SK-N-SH (cell line): ENCODE results near the gene SAE1. TPM values are rescaled to one million over a fixed set of nuclear protein-coding genes. Genes with fewer than 3 reads are reported as not detected.

ENCODE experiments used
- CTCF ChIA-PET: fragments of 300-600, 350-600 bp; formaldehyde crosslinking; extraction: SDS; loops from one replicate; lab custom pipeline; 2021; lab: Yijun Ruan, JAX
- POLR2A ChIA-PET: fragments of 350-600 bp; sonication (Branson Sonifier 250); formaldehyde crosslinking; extraction: SDS; loops from one replicate; lab custom pipeline; 2020; ENCODE audit warnings: antibody characterized with exemption, inconsistent platforms; lab: Yijun Ruan, JAX
- DNase-seq: peaks from one replicate; pipeline ENCODE4 v3.0.0; 2012
- H2AFZ ChIP-seq: fragments of 200-600 bp; sonication (generic); 2 replicates; pipeline ENCODE4 v1.8.1; 2016; ENCODE audit warnings: antibody characterized with exemption, mild to moderate bottlenecking, low read depth
- H3F3A ChIP-seq: fragments of 200-600 bp; sonication (generic); replicated peaks from 2 replicates; pipeline ENCODE3; 2016; ENCODE audit warnings: antibody characterized with exemption, mild to moderate bottlenecking; ENCODE audit not compliant: insufficient read depth
- H3K27ac ChIP-seq, 2 experiments: fragments of 200-500 bp in 1 of 2; fragments of 200-600 bp in 1 of 2; sonication (Bioruptor generic) in 1 of 2; sonication (generic), shearing (Covaris generic) in 1 of 2; 2 replicates each; pipeline versions ENCODE4 v1.5.1 to v1.6.1; 2014 to 2016; ENCODE audit warnings: low read depth in 2 of 2, inconsistent platforms in 1 of 2, low read length in 1 of 2, mild to moderate bottlenecking in 1 of 2, mixed read lengths in 1 of 2
- H3K27me3 ChIP-seq: fragments of 200-600 bp; sonication (generic), shearing (Covaris generic); 2 replicates; pipeline ENCODE4 v1.6.1; 2016; ENCODE audit warnings: mixed run types; ENCODE audit not compliant: insufficient read depth
- H3K36me3 ChIP-seq, 2 experiments: fragments of 200-500 bp in 1 of 2; fragments of 200-600 bp in 1 of 2; sonication (Bioruptor generic) in 1 of 2; sonication (generic) in 1 of 2; replicated peaks in 1 of 2; 2 replicates each; pipeline versions ENCODE3 to v1.5.1; 2014 to 2016; ENCODE audit warnings: low read length in 1 of 2, mild to moderate bottlenecking in 1 of 2; ENCODE audit not compliant: insufficient read depth in 2 of 2, control insufficient read depth in 1 of 2
- H3K4me1 ChIP-seq, 2 experiments: fragments of 200-500 bp in 1 of 2; fragments of 200-600 bp in 1 of 2; sonication (Bioruptor generic) in 1 of 2; sonication (generic), shearing (Covaris generic) in 1 of 2; 2 replicates each; pipeline versions ENCODE4 v1.5.1 to v1.6.1; 2014 to 2016; ENCODE audit warnings: low read depth in 1 of 2, low read length in 1 of 2, mixed run types in 1 of 2; ENCODE audit not compliant: insufficient read depth in 2 of 2, control insufficient read depth in 1 of 2
- H3K4me2 ChIP-seq: fragments of 200-600 bp; sonication (generic), shearing (Covaris generic); 2 replicates; pipeline ENCODE4 v1.6.1; 2017; ENCODE audit warnings: mixed run types
- H3K4me3 ChIP-seq, 2 experiments: fragments of 200-500 bp in 1 of 2; fragments of 200-600 bp in 1 of 2; sonication (Bioruptor generic) in 1 of 2; sonication (generic), shearing (Covaris generic) in 1 of 2; 2 replicates each; pipeline versions ENCODE4 v1.5.1 to v1.8.1; 2014 to 2016; ENCODE audit warnings: low read depth in 2 of 2, inconsistent platforms in 1 of 2, low read length in 1 of 2, mild to moderate bottlenecking in 1 of 2, mixed read lengths in 1 of 2, moderate library complexity in 1 of 2
- H3K79me2 ChIP-seq: fragments of 200-600 bp; sonication (generic); 2 replicates; pipeline ENCODE4 v1.8.1; 2017; ENCODE audit warnings: mild to moderate bottlenecking; ENCODE audit not compliant: insufficient read depth
- H3K9ac ChIP-seq: fragments of 200-600 bp; sonication (generic); 2 replicates; pipeline ENCODE4 v1.6.1; 2017; ENCODE audit warnings: mixed run types
- H3K9me2 ChIP-seq: fragments of 200-600 bp; sonication (generic); 2 replicates; pipeline ENCODE4 v1.6.1; 2017; ENCODE audit warnings: mixed run types
- H3K9me3 ChIP-seq: fragments of 200-600 bp; sonication (generic); 2 replicates; pipeline ENCODE4 v1.6.1; 2017; ENCODE audit warnings: mixed run types, mild to moderate bottlenecking, moderate library complexity
- H4K20me1 ChIP-seq: fragments of 200-600 bp; sonication (generic); 2 replicates; pipeline ENCODE4 v1.6.1; 2017; ENCODE audit warnings: mild to moderate bottlenecking, mixed run types; ENCODE audit not compliant: insufficient read depth
- CHD2 ChIP-seq: fragments of 150-350 bp; IDR thresholded peaks from 2 replicates; pipeline ENCODE4 v1.6.1; 2018; ENCODE audit warnings: low read length; ENCODE audit not compliant: partially characterized antibody
- EP300 ChIP-seq, 2 experiments: IDR thresholded peaks; 2 replicates each; pipeline versions ENCODE4 v1.4.0 to v1.6.1; 2012; ENCODE audit warnings: borderline replicate concordance in 1 of 2, low read depth in 1 of 2, low read length in 1 of 2
- EZH2phosphoT487 ChIP-seq: fragments of 200-600 bp; sonication (generic); IDR thresholded peaks from 2 replicates; pipeline ENCODE4 v1.6.1; 2017; ENCODE audit warnings: low read depth, mixed run types, mild to moderate bottlenecking, antibody characterized with exemption, moderate library complexity, borderline replicate concordance
- FOSL2 ChIP-seq: IDR thresholded peaks from 2 replicates; pipeline ENCODE4 v1.4.0; 2012; ENCODE audit warnings: low read depth, mild to moderate bottlenecking, moderate library complexity, borderline replicate concordance
- FOXJ3 ChIP-seq: sonication (generic); formaldehyde crosslinking; IDR thresholded peaks from 2 replicates; pipeline ENCODE4 v1.5.1; 2020; ENCODE audit warnings: mild to moderate bottlenecking, missing genetic modification reagents
- FOXM1 ChIP-seq: IDR thresholded peaks from 2 replicates; pipeline ENCODE4 v1.4.0; 2012; ENCODE audit warnings: low read depth, mild to moderate bottlenecking
- GABPA ChIP-seq: IDR thresholded peaks from 2 replicates; pipeline ENCODE4 v1.4.0; 2012; ENCODE audit warnings: low read depth, mild to moderate bottlenecking
- GATA2 ChIP-seq: sonication (generic); formaldehyde crosslinking; IDR thresholded peaks from 2 replicates; pipeline ENCODE4 v1.5.0; 2020; ENCODE audit warnings: mild to moderate bottlenecking, missing genetic modification reagents
- MXI1 ChIP-seq: IDR thresholded peaks from 2 replicates; pipeline ENCODE4 v1.6.1; 2012; ENCODE audit warnings: mild to moderate bottlenecking, low read depth, low read length, improper control_type of control experiment
- RCOR1 ChIP-seq: fragments of 150-350 bp; IDR thresholded peaks from 2 replicates; pipeline ENCODE4 v1.6.1; 2017; ENCODE audit warnings: antibody characterized with exemption, low read length
- SIN3A ChIP-seq: IDR thresholded peaks from 2 replicates; pipeline ENCODE4 v1.6.1; 2012; ENCODE audit warnings: low read depth, mild to moderate bottlenecking, low read length, moderate library complexity, borderline replicate concordance
- TAF1 ChIP-seq: IDR thresholded peaks from 2 replicates; pipeline ENCODE4 v1.6.1; 2012; ENCODE audit warnings: low read depth, mild to moderate bottlenecking, low read length, moderate library complexity, borderline replicate concordance
- TCF12 ChIP-seq: IDR thresholded peaks from 2 replicates; pipeline ENCODE4 v1.4.0; 2012
- TEAD4 ChIP-seq: IDR thresholded peaks from 2 replicates; pipeline ENCODE4 v1.4.0; 2012; ENCODE audit warnings: mild to moderate bottlenecking, borderline replicate concordance; ENCODE audit not compliant: insufficient read depth
- YY1 ChIP-seq: IDR thresholded peaks from 2 replicates; pipeline ENCODE4 v1.4.0; 2012; ENCODE audit warnings: low read depth, mild to moderate bottlenecking
- WGBS: methylation state at CpG from one replicate; pipeline ENCODE4 v1.1.6; 2017; ENCODE audit warnings: low lambda C conversion rate; 5-methylcytosine and 5-hydroxymethylcytosine counted together
- polyA plus RNA-seq, 3 experiments: library from polyadenylated mRNA; depleted of rRNA; stranded (reverse); fragments of >200 nt; gene quantifications; 2 replicates each; pipeline ENCODE4 v1.2.3, GENCODE V29; 2012
- TF ChIP-seq, protein P1 (sequence below): IDR thresholded peaks from 2 replicates; pipeline ENCODE4 v1.4.0; 2012; ENCODE audit warnings: low read depth
- TF ChIP-seq, protein P2 (sequence below): IDR thresholded peaks from 2 replicates; pipeline ENCODE4 v1.6.1; 2012; ENCODE audit warnings: mild to moderate bottlenecking, low read depth, low read length, moderate library complexity
- TF ChIP-seq, protein P3 (sequence below): IDR thresholded peaks from 2 replicates; pipeline ENCODE4; 2012

The SAE1 gene
- polyA plus RNA-seq, 1 of the 3 experiments (the other 2 are of a cell fraction), result 123 TPM

DNA sequence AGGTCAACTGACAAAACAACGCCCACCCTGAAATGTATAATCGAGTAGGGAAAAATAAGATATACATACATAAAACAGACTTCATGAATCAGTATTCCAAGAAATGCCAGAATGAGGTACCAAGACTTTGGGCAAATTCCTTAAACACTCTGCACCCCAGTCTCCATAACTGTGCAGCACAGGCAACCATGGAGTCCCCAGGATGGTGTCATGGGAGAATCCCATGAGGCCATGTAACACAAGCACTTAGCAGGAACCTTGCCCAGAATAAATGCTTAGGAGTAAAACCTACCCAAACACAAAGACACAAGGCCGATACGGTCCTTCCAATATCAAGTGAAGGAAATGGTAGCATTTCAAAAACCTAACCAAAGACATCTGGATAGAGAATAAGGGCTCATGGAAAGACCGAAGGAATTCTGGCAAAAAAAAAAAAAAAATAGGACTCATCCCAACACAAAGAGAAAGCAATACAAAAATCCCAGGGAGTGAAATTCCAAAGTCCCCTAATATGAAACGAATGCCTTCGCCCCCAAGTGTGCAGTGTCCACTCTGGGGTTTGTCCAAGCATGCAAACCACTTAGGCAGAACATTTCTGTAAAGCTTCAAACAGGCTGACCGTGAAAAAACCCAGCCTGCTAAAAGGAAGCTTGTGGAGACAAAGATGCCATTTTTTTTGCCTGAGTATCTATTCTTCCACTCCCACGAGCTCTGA lies 28.1 kb upstream of the SAE1 start:
- Histone ChIP-seq H3F3A (peaks cover 18% of the 10 kb centered on the region), H3K36me3 (peaks cover 7 to 26% of the 10 kb centered on the region in 2 experiments), H2AFZ (no peak overlapping the region), H3K9ac (no peak overlapping the region), H3K9me2 (no peaks in the 10 kb centered on the region), H3K79me2 (peaks cover 100% of the 10 kb centered on the region), H3K9me3 (no peaks in the 10 kb centered on the region), H3K4me1 (peaks cover 17 to 26% of the 10 kb centered on the region in 2 experiments), H3K4me2 (no peak overlapping the region), H3K27ac (no peak overlapping the region; a peak in 1 of 4 replicates), H4K20me1 (peaks cover 51% of the 10 kb centered on the region), H3K4me3 (no peak overlapping the region), H3K27me3 (no peaks in the 10 kb centered on the region)
- WGBS, result 94% methylated on average over 9 of the region's 9 CpGs
- POLR2A ChIA-PET, result no interaction called here
- CTCF ChIA-PET, result interaction anchor here (1.1 to 1.7 kb wide), 3 partner anchors 23 kb away, joined by 4 to 5 read pairs (median 5); no protein-coding TSS in a partner anchor
- TF ChIP-seq GABPA, result no peak
- TF ChIP-seq, protein P1, sequence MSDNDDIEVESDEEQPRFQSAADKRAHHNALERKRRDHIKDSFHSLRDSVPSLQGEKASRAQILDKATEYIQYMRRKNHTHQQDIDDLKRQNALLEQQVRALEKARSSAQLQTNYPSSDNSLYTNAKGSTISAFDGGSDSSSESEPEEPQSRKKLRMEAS, result no peak
- no peak for TF ChIP-seq RCOR1
- no peak for TF ChIP-seq FOSL2
- no peak for TF ChIP-seq TCF12
- TF ChIP-seq SIN3A, result no peak
- TF ChIP-seq GATA2 (CRISPR knock-in tag), result no peak
- TF ChIP-seq, protein P2, sequence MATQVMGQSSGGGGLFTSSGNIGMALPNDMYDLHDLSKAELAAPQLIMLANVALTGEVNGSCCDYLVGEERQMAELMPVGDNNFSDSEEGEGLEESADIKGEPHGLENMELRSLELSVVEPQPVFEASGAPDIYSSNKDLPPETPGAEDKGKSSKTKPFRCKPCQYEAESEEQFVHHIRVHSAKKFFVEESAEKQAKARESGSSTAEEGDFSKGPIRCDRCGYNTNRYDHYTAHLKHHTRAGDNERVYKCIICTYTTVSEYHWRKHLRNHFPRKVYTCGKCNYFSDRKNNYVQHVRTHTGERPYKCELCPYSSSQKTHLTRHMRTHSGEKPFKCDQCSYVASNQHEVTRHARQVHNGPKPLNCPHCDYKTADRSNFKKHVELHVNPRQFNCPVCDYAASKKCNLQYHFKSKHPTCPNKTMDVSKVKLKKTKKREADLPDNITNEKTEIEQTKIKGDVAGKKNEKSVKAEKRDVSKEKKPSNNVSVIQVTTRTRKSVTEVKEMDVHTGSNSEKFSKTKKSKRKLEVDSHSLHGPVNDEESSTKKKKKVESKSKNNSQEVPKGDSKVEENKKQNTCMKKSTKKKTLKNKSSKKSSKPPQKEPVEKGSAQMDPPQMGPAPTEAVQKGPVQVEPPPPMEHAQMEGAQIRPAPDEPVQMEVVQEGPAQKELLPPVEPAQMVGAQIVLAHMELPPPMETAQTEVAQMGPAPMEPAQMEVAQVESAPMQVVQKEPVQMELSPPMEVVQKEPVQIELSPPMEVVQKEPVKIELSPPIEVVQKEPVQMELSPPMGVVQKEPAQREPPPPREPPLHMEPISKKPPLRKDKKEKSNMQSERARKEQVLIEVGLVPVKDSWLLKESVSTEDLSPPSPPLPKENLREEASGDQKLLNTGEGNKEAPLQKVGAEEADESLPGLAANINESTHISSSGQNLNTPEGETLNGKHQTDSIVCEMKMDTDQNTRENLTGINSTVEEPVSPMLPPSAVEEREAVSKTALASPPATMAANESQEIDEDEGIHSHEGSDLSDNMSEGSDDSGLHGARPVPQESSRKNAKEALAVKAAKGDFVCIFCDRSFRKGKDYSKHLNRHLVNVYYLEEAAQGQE, result no peak
- no peak for TF ChIP-seq EP300 (IDR thresholded peaks at IDR 0.05; ENCODE audit: borderline replicate concordance in 1 of 2, low read depth in 1 of 2, low read length in 1 of 2)
- no peak for TF ChIP-seq CHD2
- no peak for TF ChIP-seq TEAD4
- TF ChIP-seq EZH2phosphoT487, result no peak
- DNase-seq, result no peak

DNA sequence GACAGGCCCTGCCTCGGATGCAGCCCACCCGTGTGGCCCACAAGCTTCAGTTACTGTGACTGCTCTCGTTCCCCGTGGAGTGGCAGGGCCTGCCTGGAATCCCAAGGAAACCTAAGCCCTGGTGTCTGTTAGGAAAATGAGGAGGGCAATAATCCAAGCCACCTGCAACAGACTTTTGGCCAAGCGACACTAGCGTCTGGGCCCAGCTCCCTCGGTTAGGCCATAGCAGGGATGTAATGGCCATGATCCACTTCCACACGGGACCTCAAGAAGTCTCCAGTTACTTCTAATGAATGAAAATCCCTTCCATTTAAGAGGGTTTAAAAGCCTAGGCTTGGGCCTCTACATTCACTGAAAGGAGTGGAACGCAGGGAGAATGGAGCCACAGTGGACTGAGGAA lies 26.0 kb upstream of the SAE1 start:
- Histone ChIP-seq H3K4me1 (peaks cover 38 to 48% of the 10 kb centered on the region in 2 experiments), H3K9me3 (no peaks in the 10 kb centered on the region), H3K9ac (no peak overlapping the region), H3K27me3 (no peaks in the 10 kb centered on the region), H3K27ac (no peak overlapping the region), H3K36me3 (peaks cover 13 to 33% of the 10 kb centered on the region in 2 experiments), H3K4me3 (no peak overlapping the region), H3K9me2 (no peaks in the 10 kb centered on the region), H3F3A (peaks cover 39% of the 10 kb centered on the region), H3K79me2 (peaks cover 100% of the 10 kb centered on the region), H4K20me1 (peaks cover 32% of the 10 kb centered on the region), H3K4me2 (no peak overlapping the region), H2AFZ (no peak overlapping the region)
- POLR2A ChIA-PET, result interaction anchor here (1.2 kb wide), 1 partner anchor 8 kb away, joined by 3 read pairs; no protein-coding TSS in a partner anchor
- DNase-seq, result no peak
- CTCF ChIA-PET, result interaction anchor here (4.3 kb wide), 1 partner anchor 26 kb away, joined by 20 read pairs; no protein-coding TSS in a partner anchor
- WGBS, result 90% methylated on average over 9 of the region's 9 CpGs
- TF ChIP-seq YY1, result no peak
- no peak for TF ChIP-seq CHD2
- TF ChIP-seq MXI1, result no peak
- TF ChIP-seq, protein P3, sequence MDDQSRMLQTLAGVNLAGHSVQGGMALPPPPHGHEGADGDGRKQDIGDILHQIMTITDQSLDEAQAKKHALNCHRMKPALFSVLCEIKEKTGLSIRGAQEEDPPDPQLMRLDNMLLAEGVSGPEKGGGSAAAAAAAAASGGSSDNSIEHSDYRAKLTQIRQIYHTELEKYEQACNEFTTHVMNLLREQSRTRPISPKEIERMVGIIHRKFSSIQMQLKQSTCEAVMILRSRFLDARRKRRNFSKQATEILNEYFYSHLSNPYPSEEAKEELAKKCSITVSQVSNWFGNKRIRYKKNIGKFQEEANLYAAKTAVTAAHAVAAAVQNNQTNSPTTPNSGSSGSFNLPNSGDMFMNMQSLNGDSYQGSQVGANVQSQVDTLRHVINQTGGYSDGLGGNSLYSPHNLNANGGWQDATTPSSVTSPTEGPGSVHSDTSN, result no peak
- TF ChIP-seq TAF1, result no peak
- TF ChIP-seq FOXM1, result no peak
- TF ChIP-seq RCOR1, result no peak
- TF ChIP-seq TCF12, result no peak
- no peak for TF ChIP-seq TEAD4
- TF ChIP-seq FOXJ3, result no peak
- TF ChIP-seq, protein P2, result no peak
